Parathyroid adenoma (tissue), 2 donors: ENCODE results near the gene RPS6KA2.
A peak's percentile ranks its signal among the peaks of the same experiment; 100 is the strongest.

Source experiments
- H2AFZ ChIP-seq: fragments of 300-600 bp; sonication (generic); one replicate; pipeline ENCODE4 v1.7.0; 2017; ENCODE audit warnings: antibody characterized with exemption, mild to moderate bottlenecking
- H3K27ac ChIP-seq: fragments of 300-600 bp; sonication (generic); one replicate; pipeline ENCODE4 v1.7.0; 2017
- H3K27me3 ChIP-seq: fragments of 300-600 bp; sonication (generic); one replicate; pipeline ENCODE4 v1.7.0; 2017; ENCODE audit warnings: low read length; ENCODE audit not compliant: control insufficient read depth, insufficient read depth
- H3K36me3 ChIP-seq: fragments of 300-600 bp; sonication (generic); one replicate; pipeline ENCODE4 v1.7.0; 2017; ENCODE audit warnings: low read length; ENCODE audit not compliant: control insufficient read depth, insufficient read depth
- H3K4me1 ChIP-seq: fragments of 300-600 bp; sonication (generic); one replicate; pipeline ENCODE4 v1.7.0; 2017; ENCODE audit warnings: control low read depth
- H3K4me2 ChIP-seq: fragments of 300-600 bp; sonication (generic); one replicate; pipeline ENCODE4 v1.7.0; 2017; ENCODE audit warnings: low read length
- H3K4me3 ChIP-seq: fragments of 300-600 bp; sonication (generic); one replicate; pipeline ENCODE4 v1.7.0; 2017; ENCODE audit warnings: low read depth, low read length
- H3K79me2 ChIP-seq: fragments of 300-600 bp; sonication (generic); one replicate; pipeline ENCODE4 v1.7.0; 2017; ENCODE audit warnings: control low read depth
- H3K9ac ChIP-seq: fragments of 300-600 bp; sonication (generic); one replicate; pipeline ENCODE4 v1.7.0; 2017; ENCODE audit warnings: mild to moderate bottlenecking
- H3K9me3 ChIP-seq: fragments of 300-600 bp; sonication (generic); one replicate; pipeline ENCODE4 v1.7.0; 2017; ENCODE audit warnings: low read length; ENCODE audit not compliant: control insufficient read depth
- TF ChIP-seq, protein P1 (sequence below): fragments of 300-600 bp; sonication (generic); IDR thresholded peaks from one replicate; pipeline ENCODE4 v1.7.0; 2017; ENCODE audit warnings: antibody characterized with exemption, mild to moderate bottlenecking
- donor health status: primary hyperparathyroidism.

RPS6KA2 gene

DNA sequence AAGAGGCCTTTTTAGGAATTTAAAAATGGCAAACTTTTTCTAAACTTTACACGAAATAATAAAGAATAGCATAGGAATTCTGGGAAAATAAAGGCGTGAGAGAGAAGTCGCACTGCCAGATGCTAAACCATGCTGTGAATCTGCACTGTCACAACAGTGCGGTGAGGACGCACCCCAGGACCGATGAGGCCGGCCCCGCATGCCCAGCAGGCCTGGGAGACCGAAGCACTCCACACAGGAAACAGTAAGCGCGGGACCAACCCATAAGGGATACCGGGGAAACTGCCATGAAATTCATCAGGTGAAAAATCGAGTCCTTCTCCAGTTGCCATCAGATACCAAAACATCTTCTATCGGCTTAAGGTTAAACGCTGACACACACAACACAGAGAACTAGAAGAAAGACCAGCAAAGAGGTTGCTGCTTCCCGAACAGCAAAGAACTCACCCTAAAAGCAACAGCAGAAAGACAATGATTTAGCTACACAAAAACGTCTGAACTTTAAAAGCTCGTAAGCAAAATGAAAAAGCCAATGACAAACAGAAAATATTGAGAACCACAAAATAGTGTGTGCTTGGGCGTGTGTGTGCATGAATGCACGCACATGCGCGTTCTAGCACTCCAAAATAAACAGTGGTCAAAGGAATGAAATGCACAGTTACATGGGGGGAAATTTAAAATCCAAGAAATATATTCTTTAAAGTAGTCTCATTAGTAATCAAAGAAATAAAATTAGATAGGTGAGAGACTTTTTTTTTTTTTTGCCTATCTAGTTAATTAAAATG is 55.9 kb downstream of the RPS6KA2 start:
- Histone ChIP-seq H3K4me2 (peak overlapping the region; percentile 40), H3K4me3 (no peak overlapping the region), H3K27me3 (no peaks in the 10 kb centered on the region), H3K9ac (no peak overlapping the region), H2AFZ (peak overlapping the region; percentile 49), H3K4me1 (peaks cover 21% of the 10 kb centered on the region), H3K27ac (peak overlapping the region; percentile 48), H3K9me3 (no peaks in the 10 kb centered on the region), H3K79me2 (peaks cover 56% of the 10 kb centered on the region), H3K36me3 (no peaks in the 10 kb centered on the region)
- TF ChIP-seq, protein P1, sequence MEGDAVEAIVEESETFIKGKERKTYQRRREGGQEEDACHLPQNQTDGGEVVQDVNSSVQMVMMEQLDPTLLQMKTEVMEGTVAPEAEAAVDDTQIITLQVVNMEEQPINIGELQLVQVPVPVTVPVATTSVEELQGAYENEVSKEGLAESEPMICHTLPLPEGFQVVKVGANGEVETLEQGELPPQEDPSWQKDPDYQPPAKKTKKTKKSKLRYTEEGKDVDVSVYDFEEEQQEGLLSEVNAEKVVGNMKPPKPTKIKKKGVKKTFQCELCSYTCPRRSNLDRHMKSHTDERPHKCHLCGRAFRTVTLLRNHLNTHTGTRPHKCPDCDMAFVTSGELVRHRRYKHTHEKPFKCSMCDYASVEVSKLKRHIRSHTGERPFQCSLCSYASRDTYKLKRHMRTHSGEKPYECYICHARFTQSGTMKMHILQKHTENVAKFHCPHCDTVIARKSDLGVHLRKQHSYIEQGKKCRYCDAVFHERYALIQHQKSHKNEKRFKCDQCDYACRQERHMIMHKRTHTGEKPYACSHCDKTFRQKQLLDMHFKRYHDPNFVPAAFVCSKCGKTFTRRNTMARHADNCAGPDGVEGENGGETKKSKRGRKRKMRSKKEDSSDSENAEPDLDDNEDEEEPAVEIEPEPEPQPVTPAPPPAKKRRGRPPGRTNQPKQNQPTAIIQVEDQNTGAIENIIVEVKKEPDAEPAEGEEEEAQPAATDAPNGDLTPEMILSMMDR, result no peak

DNA sequence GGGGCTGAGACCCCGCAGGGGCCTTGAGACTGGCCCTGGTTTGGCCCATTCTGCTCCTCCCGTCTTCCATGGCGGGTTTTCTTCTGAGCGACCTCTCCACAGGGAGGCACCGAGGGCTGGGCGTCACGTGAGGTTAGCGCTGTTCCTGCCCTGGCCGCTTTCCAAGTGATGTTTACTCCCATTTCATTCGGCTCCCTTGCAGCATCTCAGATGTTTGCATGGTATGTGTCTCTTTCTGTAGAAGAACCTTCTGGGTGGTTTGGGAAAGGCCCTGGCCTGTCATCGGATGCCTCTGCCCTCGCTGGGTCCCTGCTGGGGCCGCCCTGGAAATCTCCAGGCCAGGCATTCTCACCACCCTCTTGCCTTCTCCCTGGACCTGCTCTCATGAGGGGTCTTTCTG is 57.8 kb downstream of the RPS6KA2 start:
- Histone ChIP-seq H3K4me2 (no peak overlapping the region), H3K9ac (no peak overlapping the region), H3K27me3 (no peaks in the 10 kb centered on the region), H3K9me3 (no peaks in the 10 kb centered on the region), H3K4me3 (no peak overlapping the region), H3K79me2 (peaks cover 61% of the 10 kb centered on the region), H3K36me3 (no peaks in the 10 kb centered on the region), H2AFZ (no peak overlapping the region), H3K27ac (no peak overlapping the region), H3K4me1 (peaks cover 21% of the 10 kb centered on the region)
- TF ChIP-seq, protein P1, result no peak

DNA sequence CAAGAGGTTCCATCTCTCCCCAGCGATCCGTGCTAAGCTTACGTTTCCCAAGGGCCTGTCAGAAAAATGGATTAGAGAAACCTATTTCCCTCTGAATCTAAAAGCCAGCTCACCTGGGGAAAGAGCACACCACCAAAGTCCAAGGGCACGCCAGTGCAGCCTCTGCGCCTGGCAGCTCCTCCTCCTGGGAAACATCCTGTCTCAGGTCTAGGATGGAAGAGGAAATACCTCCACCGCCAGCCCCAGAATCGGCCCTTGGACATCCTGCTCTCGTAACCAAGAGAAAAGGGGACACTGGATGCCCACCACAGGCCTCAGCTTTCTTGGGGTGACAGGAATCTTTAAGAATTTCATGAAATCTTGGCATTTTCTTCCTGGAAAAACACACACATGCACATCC is 59.2 kb downstream of the RPS6KA2 start:
- peaks cover 19% of the 10 kb centered on the region for H3K4me1 ChIP-seq
- H3K4me3 ChIP-seq, result no peak overlapping the region

DNA sequence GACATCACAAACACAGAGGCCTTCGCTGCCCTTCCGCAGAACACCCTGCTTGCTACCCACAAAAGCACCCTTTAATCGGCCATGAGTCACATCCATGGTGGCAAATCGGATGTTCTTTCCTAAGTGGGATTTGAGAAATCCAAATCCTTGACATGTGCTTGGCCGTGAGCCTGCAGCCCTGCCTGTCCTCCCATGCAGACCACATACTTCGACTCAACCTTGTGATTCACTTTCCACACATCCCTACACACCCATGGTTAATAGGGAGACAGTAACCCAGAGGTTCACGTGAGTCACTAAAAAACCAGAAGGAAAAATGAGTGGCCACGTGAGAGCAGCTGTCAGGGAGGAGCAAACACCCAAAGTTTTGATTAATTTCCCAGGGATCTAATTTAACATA is 59.9 kb downstream of the RPS6KA2 start:
- Histone ChIP-seq H3K9me3 (no peaks in the 10 kb centered on the region), H2AFZ (no peak overlapping the region), H3K27me3 (no peaks in the 10 kb centered on the region), H3K79me2 (peaks cover 70% of the 10 kb centered on the region), H3K4me3 (no peak overlapping the region), H3K4me1 (peaks cover 16% of the 10 kb centered on the region), H3K36me3 (no peaks in the 10 kb centered on the region), H3K27ac (no peak overlapping the region), H3K9ac (no peak overlapping the region), H3K4me2 (no peak overlapping the region)
- TF ChIP-seq, protein P1, result no peak

More for the DNA sequence above, 59.2 kb downstream of the RPS6KA2 start:
- Histone ChIP-seq H3K9me3 (no peaks in the 10 kb centered on the region), H3K9ac (no peak overlapping the region), H3K79me2 (peaks cover 67% of the 10 kb centered on the region), H3K4me2 (no peak overlapping the region), H2AFZ (no peak overlapping the region), H3K27ac (no peak overlapping the region), H3K27me3 (no peaks in the 10 kb centered on the region), H3K36me3 (no peaks in the 10 kb centered on the region)
- TF ChIP-seq, protein P1, result no peak
